GM23338 (cell line): Measurements from ENCODE around the gene OR2D3.

ENCODE experiments used
- CREB1 ChIP-seq: fragments of 250-450 bp; sonication (Bioruptor Pico); IDR thresholded peaks from 2 replicates; pipeline ENCODE4 v1.5.0; 2020; ENCODE audit warnings: low read depth, mild to moderate bottlenecking, moderate library complexity
- CTCF ChIP-seq, 2 experiments: fragments of 200-600 bp in 1 of 2; sonication (generic) in 1 of 2; conservative IDR thresholded peaks; 2 replicates each; pipeline versions ENCODE4 v1.5.1 to v1.6.1; 2016 to 2017; ENCODE audit warnings: antibody characterized with exemption in 2 of 2, low read depth in 2 of 2, mild to moderate bottlenecking in 2 of 2, moderate library complexity in 1 of 2
- EZH2 ChIP-seq: fragments of 200-600 bp; sonication (generic); IDR thresholded peaks from one replicate; pipeline ENCODE4 v1.8.0; 2017; ENCODE audit warnings: antibody characterized with exemption, mild to moderate bottlenecking, low read depth; ENCODE audit not compliant: unreplicated experiment
- EZH2phosphoT487 ChIP-seq: fragments of 200-600 bp; sonication (generic); IDR thresholded peaks from one replicate; pipeline ENCODE4 v1.8.1; 2018; ENCODE audit warnings: antibody characterized with exemption; ENCODE audit not compliant: unreplicated experiment
- JUNB ChIP-seq: IDR thresholded peaks from one replicate; pipeline ENCODE4 v1.6.1; 2016; ENCODE audit warnings: antibody characterized with exemption; ENCODE audit not compliant: unreplicated experiment
- NANOG ChIP-seq: IDR thresholded peaks from 2 replicates; pipeline ENCODE4 v1.6.1; 2016; ENCODE audit warnings: antibody characterized with exemption, borderline replicate concordance
- POLR2AphosphoS5 ChIP-seq: IDR thresholded peaks from 2 replicates; pipeline ENCODE4 v1.6.1; 2016; ENCODE audit warnings: antibody characterized with exemption, low read depth
- STAT1 ChIP-seq: IDR thresholded peaks from one replicate; pipeline ENCODE4 v1.6.1; 2016; ENCODE audit warnings: antibody characterized with exemption; ENCODE audit not compliant: unreplicated experiment
- ZNF114 ChIP-seq: fragments of 250-450 bp; sonication (Bioruptor Pico); IDR thresholded peaks from 2 replicates; pipeline ENCODE4 v1.5.0; 2020; ENCODE audit warnings: mild to moderate bottlenecking, moderate library complexity
- ZNF331 ChIP-seq: fragments of 250-450 bp; sonication (Bioruptor Pico); IDR thresholded peaks from 2 replicates; pipeline ENCODE4 v1.5.0; 2020; ENCODE audit warnings: low read depth, mild to moderate bottlenecking, moderate library complexity
- ZNF462 ChIP-seq: fragments of 250-450 bp; sonication (Bioruptor Pico); IDR thresholded peaks from 2 replicates; pipeline ENCODE4 v1.5.0; 2020; ENCODE audit warnings: mild to moderate bottlenecking, moderate library complexity
- TF ChIP-seq, protein P1 (sequence below): IDR thresholded peaks from one replicate; pipeline ENCODE4 v1.6.1; 2018; ENCODE audit warnings: antibody characterized with exemption; ENCODE audit not compliant: unreplicated experiment

DNA sequence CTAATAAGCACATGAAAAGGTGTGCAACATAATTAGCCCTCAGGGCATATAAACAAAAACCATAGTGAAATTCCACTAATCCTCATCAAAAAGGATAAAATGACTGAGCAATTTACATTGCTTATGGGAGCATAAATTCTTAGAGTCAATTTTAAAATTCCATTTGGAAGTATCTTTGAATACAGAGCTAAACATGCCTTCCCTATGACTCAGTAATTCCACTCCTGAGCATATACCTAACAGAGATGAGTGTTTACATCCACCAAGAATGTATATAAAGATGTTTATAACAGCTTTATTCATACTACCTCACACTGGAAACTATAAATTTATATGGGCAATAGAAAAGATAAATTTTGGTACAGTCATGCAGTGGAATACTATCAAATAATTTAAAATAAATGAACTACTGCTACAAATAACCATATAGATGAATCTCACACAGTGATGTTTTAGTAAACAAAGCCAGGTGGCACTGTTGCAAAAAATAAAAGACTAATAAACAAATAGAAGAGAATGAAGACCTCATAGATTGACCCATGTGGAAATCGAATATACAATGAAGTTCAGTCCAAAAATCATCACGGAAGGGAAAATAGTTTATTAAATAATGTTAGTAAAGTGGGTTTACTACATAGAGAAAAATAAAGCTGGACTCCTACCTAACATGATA lies 20.3 kb upstream of the OR2D3 start:
- TF ChIP-seq EZH2 (no peak), CTCF (conservative IDR thresholded peaks at IDR 0.05; ENCODE audit: low read depth in 2 of 2) (peak in 1 of 2 experiments; percentile 48; a peak in 3 of 4 replicates), STAT1 (no peak), POLR2AphosphoS5 (no peak), JUNB (no peak), EZH2phosphoT487 (no peak), ZNF331 (CRISPR knock-in tag) (no peak), CREB1 (CRISPR knock-in tag) (no peak), ZNF462 (no peak), NANOG (no peak), ZNF114 (CRISPR knock-in tag) (no peak)
- TF ChIP-seq, protein P1, sequence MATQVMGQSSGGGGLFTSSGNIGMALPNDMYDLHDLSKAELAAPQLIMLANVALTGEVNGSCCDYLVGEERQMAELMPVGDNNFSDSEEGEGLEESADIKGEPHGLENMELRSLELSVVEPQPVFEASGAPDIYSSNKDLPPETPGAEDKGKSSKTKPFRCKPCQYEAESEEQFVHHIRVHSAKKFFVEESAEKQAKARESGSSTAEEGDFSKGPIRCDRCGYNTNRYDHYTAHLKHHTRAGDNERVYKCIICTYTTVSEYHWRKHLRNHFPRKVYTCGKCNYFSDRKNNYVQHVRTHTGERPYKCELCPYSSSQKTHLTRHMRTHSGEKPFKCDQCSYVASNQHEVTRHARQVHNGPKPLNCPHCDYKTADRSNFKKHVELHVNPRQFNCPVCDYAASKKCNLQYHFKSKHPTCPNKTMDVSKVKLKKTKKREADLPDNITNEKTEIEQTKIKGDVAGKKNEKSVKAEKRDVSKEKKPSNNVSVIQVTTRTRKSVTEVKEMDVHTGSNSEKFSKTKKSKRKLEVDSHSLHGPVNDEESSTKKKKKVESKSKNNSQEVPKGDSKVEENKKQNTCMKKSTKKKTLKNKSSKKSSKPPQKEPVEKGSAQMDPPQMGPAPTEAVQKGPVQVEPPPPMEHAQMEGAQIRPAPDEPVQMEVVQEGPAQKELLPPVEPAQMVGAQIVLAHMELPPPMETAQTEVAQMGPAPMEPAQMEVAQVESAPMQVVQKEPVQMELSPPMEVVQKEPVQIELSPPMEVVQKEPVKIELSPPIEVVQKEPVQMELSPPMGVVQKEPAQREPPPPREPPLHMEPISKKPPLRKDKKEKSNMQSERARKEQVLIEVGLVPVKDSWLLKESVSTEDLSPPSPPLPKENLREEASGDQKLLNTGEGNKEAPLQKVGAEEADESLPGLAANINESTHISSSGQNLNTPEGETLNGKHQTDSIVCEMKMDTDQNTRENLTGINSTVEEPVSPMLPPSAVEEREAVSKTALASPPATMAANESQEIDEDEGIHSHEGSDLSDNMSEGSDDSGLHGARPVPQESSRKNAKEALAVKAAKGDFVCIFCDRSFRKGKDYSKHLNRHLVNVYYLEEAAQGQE = no peak
